ENCODE measurements around the gene SGSM1. TPM values are rescaled to one million over a fixed set of nuclear protein-coding genes. Genes with fewer than 3 reads are reported as not detected.

SGSM1 gene
- total and polyA plus RNA-seq, 2 of the 4 experiments (the other 2 are of a cell fraction) = not detected

GRCh38 chr22:24954856-24955255 is 148.8 kb downstream of the SGSM1 start:
- Histone ChIP-seq H4K5ac (ENCODE audit: low read depth, low read length) (no peak overlapping the region), H2BK5ac (ENCODE audit: low read depth, low read length, poor library complexity, severe bottlenecking) (no peak overlapping the region), H3K56ac (ENCODE audit: extremely low read depth, insufficient read depth, low read length) (no peak overlapping the region), H3K36me3 (ENCODE audit: control insufficient read depth, insufficient read depth, low read length) (no peaks in the 10 kb centered on the region), H2AFZ (replicated peaks; ENCODE audit: low read length, poor library complexity) (no peak overlapping the region), H2AK9ac (replicated peaks; ENCODE audit: low read depth, low read length, poor library complexity) (no peak overlapping the region), H3K18ac (ENCODE audit: low read depth, low read length) (no peak overlapping the region), H2BK15ac (ENCODE audit: low read depth, low read length) (no peak overlapping the region), H3K23ac (ENCODE audit: low read depth, low read length) (no peak overlapping the region), H3K4ac (ENCODE audit: low read depth, low read length) (no peak overlapping the region), H3K79me1 (ENCODE audit: low read depth in 1 of 2, low read length in 2 of 2) (no peaks in the 10 kb centered on the region), H4K91ac (ENCODE audit: insufficient read depth, low read depth, low read length) (no peak overlapping the region), H4K8ac (ENCODE audit: low read depth in 2 of 2, low read length in 2 of 2) (no peak overlapping the region), H3K9ac (ENCODE audit: low read depth, low read length) (no peak overlapping the region), H3K27me3 (ENCODE audit: control insufficient read depth, insufficient read depth, low read length) (peaks cover 21% of the 10 kb centered on the region), H2BK120ac (ENCODE audit: low read depth, low read length) (no peak overlapping the region), H2AK5ac (ENCODE audit: low read depth, low read length) (no peak overlapping the region), H3K4me1 (ENCODE audit: control insufficient read depth, insufficient read depth, low read length) (no peaks in the 10 kb centered on the region), H3K4me3 (ENCODE audit: insufficient read depth, low read depth, low read length) (no peak overlapping the region), H3K9me3 (ENCODE audit: control insufficient read depth, insufficient read depth, low read length) (no peaks in the 10 kb centered on the region), H3K9me1 (ENCODE audit: insufficient read depth, low read length) (no peaks in the 10 kb centered on the region), H4K20me1 (ENCODE audit: insufficient read depth, low read length) (no peaks in the 10 kb centered on the region), H2BK20ac (ENCODE audit: low read depth, low read length) (no peak overlapping the region), H3K14ac (replicated peaks; ENCODE audit: low read depth, low read length) (no peak overlapping the region), H3K4me2 (ENCODE audit: low read depth, low read length) (no peak overlapping the region), H3K27ac (ENCODE audit: insufficient read depth, low read length) (no peak overlapping the region)
- dilution Hi-C loops (cut with HindIII; ENCODE audit: low sequenced_read_pairs, unreplicated experiment) = no loop called here
- in situ Hi-C loops (cut with MboI; ENCODE audit: low sequenced_read_pairs) = no loop called here
- TF ChIP-seq POLR2A (IDR thresholded peaks at IDR 0.05; ENCODE audit: low read depth, low read length) (no peak), RAD21 (IDR thresholded peaks at IDR 0.05; ENCODE audit: low read length) (no peak), FOS (IDR thresholded peaks at IDR 0.05; ENCODE audit: low read depth, low read length) (no peak), CTCF (conservative IDR thresholded peaks at IDR 0.05; ENCODE audit: low read depth, low read length) (no peak), MAZ (IDR thresholded peaks at IDR 0.05; ENCODE audit: borderline replicate concordance, low read depth, low read length) (no peak), RCOR1 (IDR thresholded peaks at IDR 0.05; ENCODE audit: insufficient replicate concordance, low read length) (no peak), MXI1 (IDR thresholded peaks at IDR 0.05; ENCODE audit: borderline replicate concordance, low read depth, low read length) (no peak)
- TF ChIP-seq, protein P1, sequence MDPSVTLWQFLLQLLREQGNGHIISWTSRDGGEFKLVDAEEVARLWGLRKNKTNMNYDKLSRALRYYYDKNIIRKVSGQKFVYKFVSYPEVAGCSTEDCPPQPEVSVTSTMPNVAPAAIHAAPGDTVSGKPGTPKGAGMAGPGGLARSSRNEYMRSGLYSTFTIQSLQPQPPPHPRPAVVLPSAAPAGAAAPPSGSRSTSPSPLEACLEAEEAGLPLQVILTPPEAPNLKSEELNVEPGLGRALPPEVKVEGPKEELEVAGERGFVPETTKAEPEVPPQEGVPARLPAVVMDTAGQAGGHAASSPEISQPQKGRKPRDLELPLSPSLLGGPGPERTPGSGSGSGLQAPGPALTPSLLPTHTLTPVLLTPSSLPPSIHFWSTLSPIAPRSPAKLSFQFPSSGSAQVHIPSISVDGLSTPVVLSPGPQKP (IDR thresholded peaks at IDR 0.05; ENCODE audit: borderline replicate concordance, low read depth, low read length) = no peak
- ChIA-PET CTCF (no interaction called here), POLR2A (ENCODE audit: unreplicated experiment) (no interaction called here)
- intact Hi-C loops (cut with micrococcal nuclease) = no loop called here
- DNase-seq (no peak), ATAC-seq (ENCODE audit: low read depth) (no peak)
- BruUV-seq (replicated peaks) = no TSS peak
- no CpG with 5 or more reads among the region's 8 CpGs for WGBS, 2 experiments (ENCODE audit: extremely low coverage in 2 of 2, insufficient read length in 1 of 2)

Measured in IMR-90 (cell line).